HuH-7 (cell line): ENCODE measurements around the gene UBE2V1.
A peak's percentile ranks its signal among the peaks of the same experiment; 100 is the strongest.
"Not testable (repeated sequence)": the region's sequence is repeated elsewhere in the genome, so short reads cannot be mapped to it uniquely, and the experiment has no call there.

Source experiments
- DNase-seq: peaks from one replicate; pipeline ENCODE4 v3.0.0; 2011; ENCODE audit warnings: low spot score

Gene UBE2V1

DNA sequence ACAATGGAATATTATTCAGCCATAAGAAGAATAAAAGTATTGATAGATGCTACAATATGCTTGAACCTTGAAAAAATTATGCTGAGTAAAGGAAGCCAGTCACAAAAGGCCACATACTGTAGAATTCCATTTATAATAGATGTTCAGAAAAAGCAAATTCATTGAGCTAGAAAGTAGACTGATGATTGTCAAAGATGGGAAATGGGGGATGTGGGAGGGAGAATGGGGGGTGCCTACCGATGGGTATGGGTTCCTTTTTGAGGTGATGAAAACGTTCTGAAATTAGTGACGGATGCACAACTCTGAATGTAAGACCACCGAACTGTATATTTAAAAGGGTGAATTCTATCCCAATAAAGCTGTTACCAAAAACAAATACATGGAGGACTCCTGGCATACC is 18.4 kb downstream of the UBE2V1 start:
- DNase-seq: no peak

GRCh38 chr20:50093240-50093639 is 19.7 kb downstream of the UBE2V1 start:
- no peak for DNase-seq

GRCh38 chr20:50092436-50092835 is 20.5 kb downstream of the UBE2V1 start:
- no peak for DNase-seq

DNA sequence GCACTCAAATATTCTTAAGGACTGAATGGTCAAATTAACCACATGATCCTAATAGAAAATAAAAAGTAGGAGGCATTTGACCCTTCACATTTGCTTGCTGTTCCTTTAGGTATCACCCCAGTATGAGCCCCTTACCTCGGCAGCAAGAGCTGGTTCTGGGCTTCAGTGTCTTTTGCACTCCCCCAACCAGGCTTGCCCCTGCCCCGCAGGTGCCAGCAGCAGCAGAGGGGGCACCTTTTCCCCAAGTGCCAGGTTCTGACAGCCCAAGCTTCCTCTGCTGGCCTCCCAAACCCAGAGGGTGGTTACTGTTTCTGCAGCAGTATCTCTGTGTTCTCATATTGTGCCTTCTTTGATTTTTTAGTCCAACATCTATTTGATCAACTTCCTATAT is 23.2 kb downstream of the UBE2V1 start:
- no peak for DNase-seq

- no peak for DNase-seq
Observed at GRCh38 chr20:50089140-50089786, 23.7 kb downstream of the UBE2V1 start.

DNA sequence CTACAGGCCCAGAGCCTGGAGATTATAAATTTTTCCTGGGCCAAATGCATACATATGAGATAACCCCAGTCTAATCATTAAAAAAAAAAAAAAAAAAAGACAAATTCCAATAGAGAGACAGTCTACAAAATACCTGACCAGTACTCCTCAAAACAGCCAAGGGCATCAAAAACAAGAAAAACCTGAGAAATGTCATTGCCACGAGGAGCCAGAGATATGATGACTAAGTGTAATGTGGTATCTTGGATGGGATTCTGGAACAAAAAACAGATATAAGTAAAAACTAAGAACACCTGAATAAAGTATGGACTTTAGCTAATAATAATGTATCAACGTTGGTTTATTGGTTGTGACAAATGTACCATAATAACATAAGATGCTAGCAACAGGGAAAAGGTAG is 24.9 kb downstream of the UBE2V1 start:
- no peak for DNase-seq

DNA sequence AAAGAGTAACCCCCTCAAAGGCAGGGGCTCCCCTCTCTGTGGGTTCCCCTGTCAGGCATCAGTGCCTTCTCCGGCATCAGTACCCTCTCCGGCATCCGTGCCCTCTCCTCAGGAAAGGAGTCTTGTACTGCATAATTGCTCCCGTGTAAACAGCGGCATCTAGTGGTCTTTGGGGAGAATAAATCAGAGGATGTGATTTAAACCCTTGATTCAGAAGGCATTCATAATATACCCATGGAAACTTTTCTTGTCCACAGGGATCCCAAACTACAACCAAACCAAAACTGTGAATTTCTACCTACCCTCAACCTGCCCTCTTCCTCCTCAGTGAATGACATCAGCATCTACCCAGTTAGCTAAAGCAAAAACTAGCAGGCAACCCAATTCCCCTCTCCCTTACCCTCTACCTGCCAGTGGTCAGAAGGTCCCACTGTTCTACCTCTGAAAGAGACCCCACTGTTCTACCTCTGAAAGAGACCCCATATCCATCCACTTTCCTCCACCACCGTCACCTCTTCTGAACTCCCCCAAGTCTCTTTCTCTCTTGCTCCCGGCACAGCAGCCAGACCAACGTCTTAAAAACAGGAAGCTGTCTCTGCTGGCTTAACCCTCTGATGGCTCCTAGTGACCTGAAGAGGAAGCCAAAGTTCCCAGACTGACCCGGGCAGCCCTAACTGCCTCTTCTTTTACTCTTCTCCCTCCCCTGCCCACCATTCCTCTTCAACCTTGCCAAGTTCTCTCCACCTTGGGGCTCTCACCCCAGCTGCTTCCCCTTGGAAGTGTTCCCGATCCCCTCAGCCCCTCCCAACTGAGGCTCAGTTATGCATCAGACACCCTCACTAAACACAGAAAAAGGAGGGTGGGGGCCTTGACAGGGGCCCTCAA is 27.2 kb downstream of the UBE2V1 start:
- peak; percentile 76 for DNase-seq

DNA sequence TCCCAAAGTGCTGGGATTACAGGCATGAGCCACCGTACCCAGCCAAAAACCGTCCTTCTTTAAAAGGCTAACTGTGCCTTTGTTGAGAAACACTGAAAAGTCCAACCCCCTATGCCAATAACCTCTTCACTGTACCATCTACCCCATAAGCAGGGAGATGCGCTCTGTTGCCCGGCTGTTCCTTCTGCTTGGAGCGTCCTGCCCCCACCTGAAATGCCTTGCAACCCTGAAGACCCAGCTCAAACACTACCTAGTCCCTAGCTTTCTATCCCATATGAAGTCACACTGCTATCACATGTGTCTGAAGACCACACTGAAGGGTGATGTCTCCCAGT is 27.8 kb downstream of the UBE2V1 start:
- no peak for DNase-seq

DNA sequence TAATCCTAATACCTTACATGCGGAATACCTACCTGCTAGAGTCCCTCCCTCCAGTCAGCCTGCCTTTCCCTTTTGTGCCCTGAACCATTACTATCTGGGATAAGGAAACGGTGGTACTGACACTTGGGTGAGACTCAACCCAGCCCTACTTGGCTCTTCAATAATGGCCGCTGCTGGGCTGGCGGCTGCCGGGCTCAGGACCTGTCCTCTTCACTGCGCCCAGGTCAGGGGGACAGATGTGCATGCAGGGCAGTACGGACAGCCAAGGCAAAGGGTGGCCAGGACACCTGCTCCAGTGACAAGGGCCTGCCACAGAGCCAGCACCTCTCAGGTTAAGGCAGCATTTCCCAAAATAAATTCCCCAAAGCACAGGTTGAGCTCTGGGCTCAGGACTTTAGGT is 29.9 kb downstream of the UBE2V1 start:
- DNase-seq: no peak

DNA sequence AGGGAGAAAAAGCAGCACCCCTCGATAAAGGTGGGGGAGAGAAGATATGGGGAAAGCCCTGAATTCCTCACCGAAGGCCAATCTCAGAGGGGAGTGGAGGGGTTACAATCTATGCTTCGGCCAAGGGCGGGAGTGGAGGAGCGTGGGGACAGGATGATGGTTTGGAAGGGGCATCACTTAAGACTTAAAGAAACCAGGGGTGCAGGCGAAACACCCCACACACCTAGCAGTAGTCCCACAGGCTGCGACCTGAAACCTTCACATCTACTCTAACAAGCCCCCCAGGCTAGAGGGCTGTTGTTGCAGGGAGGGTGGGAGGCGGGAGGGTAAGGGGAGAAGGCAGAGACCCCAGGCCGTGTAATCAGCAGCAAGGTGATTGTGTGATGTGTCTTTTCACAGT is 30.9 kb downstream of the UBE2V1 start:
- DNase-seq: not testable (repeated sequence)

- DNase-seq: no peak
Observed at GRCh38 chr20:50077818-50078601, 34.9 kb downstream of the UBE2V1 start.

DNA sequence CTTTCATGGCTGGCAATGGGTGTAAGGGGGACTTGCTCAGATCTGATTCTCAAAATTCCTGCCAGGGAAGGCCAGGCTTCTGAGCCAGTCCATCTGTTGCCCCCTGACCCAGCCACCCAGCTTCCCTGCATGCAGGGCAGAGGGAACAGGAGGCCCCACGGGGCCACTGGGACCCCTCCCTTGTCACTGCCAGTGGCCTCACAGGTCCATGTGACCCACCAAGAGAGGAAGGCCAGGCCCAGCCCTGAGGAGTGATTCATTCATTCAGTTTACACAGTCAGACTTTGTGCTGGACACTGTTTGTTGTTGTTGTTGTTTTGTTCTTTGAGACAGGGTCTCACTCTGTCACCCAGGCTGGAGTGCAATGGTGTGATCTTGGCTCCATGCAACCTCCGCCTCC is 39.5 kb downstream of the UBE2V1 start:
- no peak for DNase-seq

DNA sequence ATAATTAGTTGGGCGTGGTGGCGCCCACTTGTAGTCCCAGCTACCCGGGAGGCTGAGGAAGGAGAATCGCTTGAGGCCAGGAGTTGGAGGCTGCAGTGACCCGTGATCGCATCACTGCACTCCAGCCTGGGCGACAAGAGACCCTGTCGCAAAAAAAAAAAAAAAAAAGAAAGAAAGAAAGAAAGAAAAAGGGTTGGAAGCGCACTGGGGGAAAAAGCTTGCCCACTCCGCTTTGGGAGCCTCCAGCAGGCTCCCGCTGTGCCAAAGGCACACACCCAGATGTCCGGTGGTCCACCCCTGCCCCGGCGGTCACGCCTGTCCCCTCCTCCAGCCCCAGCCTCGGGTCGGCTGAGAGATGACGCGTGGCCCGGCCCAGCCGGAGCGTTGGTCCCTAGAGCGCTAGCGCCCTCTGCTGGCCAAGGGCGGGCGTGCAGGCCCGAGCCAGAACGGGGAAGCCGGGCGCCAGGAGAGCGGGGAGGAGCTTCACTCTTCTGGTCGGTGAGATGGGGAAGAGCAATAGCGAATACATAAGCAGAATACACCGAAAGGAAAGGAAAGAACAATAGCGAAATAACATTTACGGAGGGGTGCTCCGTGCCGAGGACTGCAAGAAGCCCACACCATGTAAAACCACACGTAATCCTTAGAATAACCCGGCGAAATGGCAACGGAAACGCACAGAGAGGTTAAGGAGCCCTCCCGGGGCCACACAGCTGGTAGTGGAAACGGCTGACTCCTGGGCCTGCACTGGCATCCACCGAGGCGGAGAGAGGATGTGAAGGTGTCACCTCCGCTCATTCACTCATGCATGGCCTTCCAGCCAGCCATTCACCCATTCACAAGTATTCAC is 41.7 kb downstream of the UBE2V1 start:
- peak; percentile 96 for DNase-seq

GRCh38 chr20:50070361-50070760 is 42.6 kb downstream of the UBE2V1 start:
- no peak for DNase-seq

DNA sequence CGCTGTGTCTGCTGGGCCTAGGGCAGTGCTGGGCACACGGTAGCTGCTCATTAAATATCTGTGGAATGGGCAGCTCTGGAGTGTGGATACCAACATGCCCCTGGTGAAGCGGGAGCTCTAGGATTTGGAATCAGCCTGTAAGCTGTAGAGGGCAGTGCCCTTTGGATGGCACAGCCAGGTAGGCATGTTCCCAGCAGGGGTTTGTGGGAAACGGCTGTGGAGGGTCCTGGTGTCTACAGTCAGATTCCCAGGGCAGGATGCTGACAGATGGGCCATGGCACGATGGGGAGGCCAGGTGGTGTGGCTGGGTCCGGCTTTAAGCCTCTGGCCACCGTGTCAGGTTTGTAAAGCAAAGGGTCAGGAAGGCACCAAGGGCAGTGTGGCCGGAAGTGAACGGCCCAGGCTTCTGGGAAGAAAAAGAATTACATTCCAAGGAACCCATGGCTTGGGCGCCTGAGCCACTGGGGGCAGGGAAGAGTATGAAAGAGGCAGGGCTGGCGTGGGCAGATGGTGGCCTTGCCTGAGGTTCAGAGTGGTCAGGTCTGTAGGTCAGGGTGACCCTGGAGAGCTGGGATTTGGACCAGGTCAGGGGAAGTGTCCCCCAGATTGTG is 44.8 kb downstream of the UBE2V1 start:
- no peak for DNase-seq

GRCh38 chr20:50067461-50067860 is 45.5 kb downstream of the UBE2V1 start:
- no peak for DNase-seq

DNA sequence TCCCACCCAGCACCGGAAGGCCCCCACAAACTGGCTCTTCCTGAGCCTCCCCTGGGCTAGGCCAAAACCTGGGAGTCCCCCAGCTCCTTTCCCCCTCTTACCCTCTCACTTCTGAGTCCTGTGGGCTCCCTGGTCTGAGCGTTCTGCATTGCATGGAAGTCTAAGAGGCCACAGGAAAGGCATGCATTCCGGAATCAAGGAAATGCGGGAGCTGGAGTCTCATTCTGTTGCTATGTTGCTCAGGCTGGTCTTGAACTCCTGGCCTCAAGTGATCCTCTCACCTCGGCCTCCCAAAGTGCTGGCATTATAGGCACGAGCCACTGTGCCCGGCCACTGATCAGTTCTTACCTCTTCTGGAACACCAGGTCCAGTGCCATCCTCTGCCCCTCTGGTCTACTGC is 45.9 kb downstream of the UBE2V1 start:
- DNase-seq: no peak

- no peak for DNase-seq
Observed at GRCh38 chr20:50066161-50066834, 46.7 kb downstream of the UBE2V1 start.

GRCh38 chr20:50065325-50065615 is 47.7 kb downstream of the UBE2V1 start:
- no peak for DNase-seq

GRCh38 chr20:50063763-50064162 is 49.2 kb downstream of the UBE2V1 start:
- not testable (repeated sequence) for DNase-seq
